Kidney epithelial cell (primary cell): ENCODE measurements around the gene CTSH. TPM values are rescaled to one million over a fixed set of nuclear protein-coding genes. Genes with fewer than 3 reads are reported as not detected.

Source experiments
- DNase-seq: peaks from one replicate; pipeline ENCODE4 v3.0.0-alpha.2; 2010; ENCODE audit warnings: low read depth
- H3K27me3 ChIP-seq: 2 replicates; pipeline ENCODE4 v1.6.0; 2011; ENCODE audit warnings: low read length; ENCODE audit not compliant: control insufficient read depth, insufficient read depth
- H3K36me3 ChIP-seq: 2 replicates; pipeline ENCODE4 v1.5.1; 2011; ENCODE audit warnings: low read length; ENCODE audit not compliant: control insufficient read depth, insufficient read depth
- H3K4me3 ChIP-seq: 2 replicates; pipeline ENCODE4 v1.5.1; 2011; ENCODE audit warnings: low read depth, mild to moderate bottlenecking, control low read depth, low read length
- total RNA-seq: library from RNA; depleted of rRNA; stranded (reverse); fragments of >200 nt; gene quantifications from 2 replicates; pipeline ENCODE4 v1.2.3, GENCODE V29; 2015
- TF ChIP-seq, protein P1 (sequence below): IDR thresholded peaks from 2 replicates; pipeline ENCODE4 v1.5.1; 2011; ENCODE audit warnings: mild to moderate bottlenecking, moderate library complexity, low read length, control low read depth, inconsistent platforms; ENCODE audit not compliant: insufficient read depth, poor library complexity, severe bottlenecking

The CTSH gene
- total RNA-seq, 1 donor from 2014 or later: 125 TPM

DNA sequence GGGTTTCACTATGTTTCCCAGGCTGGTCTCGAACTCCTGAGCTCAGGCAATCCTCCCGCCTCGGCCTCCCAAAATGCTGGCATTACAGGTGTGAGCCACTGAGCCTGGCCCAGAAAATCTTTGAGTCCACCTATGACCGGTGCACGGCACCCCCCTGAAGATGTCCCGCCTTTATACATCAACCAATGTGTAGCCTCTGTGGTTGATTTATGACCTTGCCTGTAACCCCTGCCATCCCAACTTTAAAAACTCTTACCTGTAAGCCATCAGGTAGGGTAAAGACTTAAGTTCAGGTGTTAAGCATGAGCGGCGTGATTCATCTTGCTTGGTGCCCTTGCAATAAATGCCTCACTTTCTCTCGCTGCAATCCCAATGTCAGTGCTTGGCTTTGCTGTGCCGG lies 14.5 kb upstream of the CTSH start:
- Histone ChIP-seq H3K36me3 (no peaks in the 10 kb centered on the region), H3K27me3 (no peaks in the 10 kb centered on the region)
- TF ChIP-seq, protein P1, sequence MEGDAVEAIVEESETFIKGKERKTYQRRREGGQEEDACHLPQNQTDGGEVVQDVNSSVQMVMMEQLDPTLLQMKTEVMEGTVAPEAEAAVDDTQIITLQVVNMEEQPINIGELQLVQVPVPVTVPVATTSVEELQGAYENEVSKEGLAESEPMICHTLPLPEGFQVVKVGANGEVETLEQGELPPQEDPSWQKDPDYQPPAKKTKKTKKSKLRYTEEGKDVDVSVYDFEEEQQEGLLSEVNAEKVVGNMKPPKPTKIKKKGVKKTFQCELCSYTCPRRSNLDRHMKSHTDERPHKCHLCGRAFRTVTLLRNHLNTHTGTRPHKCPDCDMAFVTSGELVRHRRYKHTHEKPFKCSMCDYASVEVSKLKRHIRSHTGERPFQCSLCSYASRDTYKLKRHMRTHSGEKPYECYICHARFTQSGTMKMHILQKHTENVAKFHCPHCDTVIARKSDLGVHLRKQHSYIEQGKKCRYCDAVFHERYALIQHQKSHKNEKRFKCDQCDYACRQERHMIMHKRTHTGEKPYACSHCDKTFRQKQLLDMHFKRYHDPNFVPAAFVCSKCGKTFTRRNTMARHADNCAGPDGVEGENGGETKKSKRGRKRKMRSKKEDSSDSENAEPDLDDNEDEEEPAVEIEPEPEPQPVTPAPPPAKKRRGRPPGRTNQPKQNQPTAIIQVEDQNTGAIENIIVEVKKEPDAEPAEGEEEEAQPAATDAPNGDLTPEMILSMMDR: no peak

DNA sequence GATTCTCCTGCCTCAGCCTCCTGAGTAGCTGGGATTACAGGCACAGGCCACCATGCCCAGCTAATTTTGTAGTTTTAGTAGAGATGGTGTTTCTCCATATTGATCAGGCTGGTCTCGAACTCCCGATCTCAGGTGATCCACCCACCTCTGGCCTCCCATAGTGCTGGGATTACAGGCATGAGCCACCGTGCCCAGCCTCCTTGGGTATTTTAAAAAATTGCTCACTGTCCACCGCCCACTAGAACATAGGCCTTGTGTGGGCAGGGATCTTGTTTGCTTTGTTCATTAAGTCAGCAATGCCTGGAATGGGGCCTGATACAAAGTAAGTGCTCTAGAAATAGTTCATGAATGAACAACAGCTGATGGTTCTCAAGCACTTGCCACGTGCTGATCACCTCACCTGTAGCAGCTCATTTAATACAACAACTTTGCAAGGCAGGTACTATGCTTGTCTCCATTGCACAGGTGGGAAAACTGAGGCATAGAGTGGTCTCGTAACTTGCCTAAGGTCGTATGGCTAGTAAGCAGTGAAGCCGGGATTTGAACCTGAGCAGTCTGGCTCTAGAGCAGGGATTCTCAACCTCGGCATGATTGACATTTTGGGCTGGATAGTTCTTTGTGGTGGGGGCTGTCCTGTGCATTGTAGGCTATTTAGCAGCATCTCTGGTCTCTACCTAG lies 12.7 kb upstream of the CTSH start:
- H3K4me3 ChIP-seq: no peak overlapping the region
- H3K36me3 ChIP-seq: no peaks in the 10 kb centered on the region
- no peak for DNase-seq
- TF ChIP-seq, protein P1: no peak
- no peaks in the 10 kb centered on the region for H3K27me3 ChIP-seq

More for the DNA sequence above, 14.5 kb upstream of the CTSH start:
- no peak for DNase-seq
- no peak overlapping the region for H3K4me3 ChIP-seq

DNA sequence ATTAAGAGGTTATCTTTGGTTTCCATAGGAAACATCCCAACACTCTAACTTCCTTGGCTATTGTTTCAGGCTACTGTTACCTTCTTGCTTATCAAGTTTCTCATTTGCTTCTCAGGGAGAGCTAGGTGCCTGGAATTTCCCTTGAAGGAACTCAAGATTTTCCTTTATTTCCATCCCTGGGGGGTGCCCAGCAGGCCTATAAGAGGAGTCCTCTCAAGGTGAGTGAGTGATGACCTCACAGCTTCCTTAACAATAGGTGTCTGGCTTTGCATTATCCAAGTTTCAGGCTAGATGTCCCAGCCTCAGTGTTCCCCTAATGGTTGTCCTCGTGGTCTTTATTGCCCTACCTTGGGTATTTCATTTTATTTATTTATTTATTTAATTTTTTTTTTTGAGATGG lies 12.1 kb upstream of the CTSH start:
- TF ChIP-seq, protein P1: no peak
- Histone ChIP-seq H3K4me3 (no peak overlapping the region), H3K27me3 (no peaks in the 10 kb centered on the region), H3K36me3 (no peaks in the 10 kb centered on the region)
- DNase-seq: no peak

DNA sequence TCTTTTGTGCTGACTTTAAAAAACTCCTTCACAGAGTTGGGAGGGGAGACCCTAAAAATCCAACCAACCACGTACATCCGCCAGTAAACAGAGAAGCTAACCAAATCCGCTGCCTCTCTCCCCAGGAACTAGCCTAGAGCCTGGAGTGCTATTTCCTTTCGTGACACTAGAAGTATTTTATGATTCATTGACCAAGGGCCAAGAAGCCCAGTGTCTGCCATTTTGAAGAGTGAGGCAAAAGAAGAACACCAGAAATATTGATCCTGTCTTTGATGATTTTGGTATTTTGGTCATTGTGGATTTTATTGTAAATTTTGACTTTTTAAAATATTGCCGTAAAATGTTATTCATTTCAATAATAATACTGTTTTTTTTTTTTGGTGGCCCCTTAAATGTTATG lies 10.5 kb upstream of the CTSH start:
- Histone ChIP-seq H3K4me3 (no peak overlapping the region), H3K27me3 (no peaks in the 10 kb centered on the region), H3K36me3 (no peaks in the 10 kb centered on the region)
- TF ChIP-seq, protein P1: no peak
- DNase-seq: no peak

DNA sequence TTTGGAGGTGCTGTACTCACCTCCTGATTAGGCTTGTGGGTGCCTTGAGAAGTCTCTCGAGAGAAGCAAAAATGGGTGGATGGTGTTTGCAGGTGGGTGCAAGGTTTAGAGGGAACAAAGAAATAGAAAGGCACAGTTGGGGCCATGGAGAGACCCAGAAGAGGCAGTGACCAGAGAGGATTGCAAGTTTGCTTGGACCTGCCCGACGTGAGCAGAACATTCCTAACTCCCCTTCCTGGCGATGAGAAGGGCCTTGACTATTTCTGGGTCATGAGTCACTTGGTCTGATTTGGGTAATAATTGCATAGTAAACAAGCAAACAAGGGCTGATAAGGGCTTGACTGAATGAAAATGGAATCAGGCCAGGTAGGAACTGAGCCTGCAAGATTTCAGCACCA lies 7.0 kb upstream of the CTSH start:
- no peaks in the 10 kb centered on the region for H3K27me3 ChIP-seq
- no peak overlapping the region for H3K4me3 ChIP-seq
- no peaks in the 10 kb centered on the region for H3K36me3 ChIP-seq
- no peak for DNase-seq
- TF ChIP-seq, protein P1: no peak
